HG03442 (cell line): ENCODE results near the gene CDH13.

Experiments used
- ATAC-seq: cut with Tn5 transposase; IDR thresholded peaks from one replicate; pipeline ENCODE4 v1.9.1; 2021; ENCODE audit warnings: mild to moderate bottlenecking, moderate library complexity; ENCODE audit not compliant: unreplicated experiment

Gene CDH13

GRCh38 chr16:83021746-83022145 lies 395.0 kb downstream of the CDH13 start:
- ATAC-seq, result no peak

GRCh38 chr16:83023011-83023410 lies 396.2 kb downstream of the CDH13 start:
- ATAC-seq, result no peak

- ATAC-seq, result no peak
These were observed 396.9 kb downstream of the CDH13 start for GRCh38 chr16:83023640-83024039.

- ATAC-seq, result no peak
These were observed 401.2 kb downstream of the CDH13 start for GRCh38 chr16:83027973-83028372.

- no peak for ATAC-seq
These were observed 402.7 kb downstream of the CDH13 start for GRCh38 chr16:83029467-83029866.

- ATAC-seq, result no peak
These were observed 404.8 kb downstream of the CDH13 start for GRCh38 chr16:83031524-83031923.

GRCh38 chr16:83037102-83037501 lies 410.3 kb downstream of the CDH13 start:
- no peak for ATAC-seq

- ATAC-seq, result no peak
These were observed 411.1 kb downstream of the CDH13 start for GRCh38 chr16:83037884-83038283.

GRCh38 chr16:83040174-83040573 lies 413.4 kb downstream of the CDH13 start:
- ATAC-seq, result no peak

- ATAC-seq, result no peak
These were observed 417.8 kb downstream of the CDH13 start for GRCh38 chr16:83044589-83044988.

- ATAC-seq, result no peak
These were observed 419.0 kb downstream of the CDH13 start for GRCh38 chr16:83045790-83046189.

- ATAC-seq, result no peak
These were observed 419.9 kb downstream of the CDH13 start for GRCh38 chr16:83046664-83047063.

- no peak for ATAC-seq
These were observed 424.7 kb downstream of the CDH13 start for GRCh38 chr16:83051451-83051850.

- ATAC-seq, result no peak
These were observed 427.5 kb downstream of the CDH13 start for GRCh38 chr16:83054283-83054682.

GRCh38 chr16:83058376-83058775 lies 431.6 kb downstream of the CDH13 start:
- no peak for ATAC-seq

GRCh38 chr16:83059237-83059636 lies 432.5 kb downstream of the CDH13 start:
- ATAC-seq, result no peak

GRCh38 chr16:83066011-83066410 lies 439.2 kb downstream of the CDH13 start:
- ATAC-seq, result no peak

- no peak for ATAC-seq
These were observed 440.1 kb downstream of the CDH13 start for GRCh38 chr16:83066881-83067280.

GRCh38 chr16:83068686-83069085 lies 441.9 kb downstream of the CDH13 start:
- ATAC-seq, result no peak

GRCh38 chr16:83070416-83071209 lies 443.8 kb downstream of the CDH13 start:
- ATAC-seq, result no peak

GRCh38 chr16:83075956-83076355 lies 449.2 kb downstream of the CDH13 start:
- no peak for ATAC-seq

- ATAC-seq, result no peak
These were observed 456.6 kb downstream of the CDH13 start for GRCh38 chr16:83083361-83083760.

GRCh38 chr16:83085660-83086059 lies 458.9 kb downstream of the CDH13 start:
- no peak for ATAC-seq
